ENCODE data around the gene C16orf82. TPM values are rescaled to one million over a fixed set of nuclear protein-coding genes. Genes with fewer than 3 reads are reported as not detected.

The C16orf82 gene
- total RNA-seq, 2 donors from 2014 or later, result not detected

- ATAC-seq (no peak), DNase-seq (no peak)
- Histone ChIP-seq H3K27ac (no peak overlapping the region), H3K4me1 (no peaks in the 10 kb centered on the region), H3K9me3 (no peaks in the 10 kb centered on the region), H3K27me3 (no peaks in the 10 kb centered on the region), H3K36me3 (replicated peaks in 1 of 2; ENCODE audit: insufficient read depth in 1 of 2, low read depth in 2 of 2) (no peaks in the 10 kb centered on the region), H3K4me3 (no peak overlapping the region)
- no peak for TF ChIP-seq POLR2A (IDR thresholded peaks at IDR 0.05)
- no peak for TF ChIP-seq CTCF (IDR thresholded peaks at IDR 0.05)
- intact Hi-C loops (cut with DNase I), result no loop called here
- 72 to 87% methylated on average over 5 to 6 of the region's 6 CpGs for WGBS, 2 donors
These were observed 4.0 kb downstream of the C16orf82 start for GRCh38 chr16:27070776-27071175.

GRCh38 chr16:27073733-27074132, 7.0 kb downstream of the C16orf82 start:
- 50 to 51% methylated on average over 9 to 11 of the region's 11 CpGs for WGBS, 2 donors
- H3K36me3 ChIP-seq (replicated peaks in 1 of 2; ENCODE audit: insufficient read depth in 1 of 2, low read depth in 2 of 2), result no peaks in the 10 kb centered on the region
- ATAC-seq, result no peak
- no peaks in the 10 kb centered on the region for H3K9me3 ChIP-seq
- no peak overlapping the region for H3K27ac ChIP-seq
- TF ChIP-seq POLR2A (IDR thresholded peaks at IDR 0.05) (no peak), CTCF (IDR thresholded peaks at IDR 0.05) (no peak)
- DNase-seq, result no peak
- no peaks in the 10 kb centered on the region for H3K27me3 ChIP-seq
- no peaks in the 10 kb centered on the region for H3K4me1 ChIP-seq
- intact Hi-C loops (cut with DNase I), result no loop called here
- H3K4me3 ChIP-seq, result no peak overlapping the region

- ATAC-seq (no peak), DNase-seq (no peak)
- WGBS, 2 donors, result 4 to 6% methylated on average over 4 of the region's 4 CpGs
- Histone ChIP-seq H3K27ac (no peak overlapping the region), H3K36me3 (replicated peaks in 1 of 2; ENCODE audit: insufficient read depth in 1 of 2, low read depth in 2 of 2) (no peaks in the 10 kb centered on the region), H3K27me3 (no peaks in the 10 kb centered on the region), H3K4me3 (no peak overlapping the region), H3K9me3 (no peaks in the 10 kb centered on the region), H3K4me1 (no peaks in the 10 kb centered on the region)
- intact Hi-C loops (cut with DNase I), result no loop called here
- no peak for TF ChIP-seq POLR2A (IDR thresholded peaks at IDR 0.05)
- peak in 2 of 7 experiments; percentile 12 to 17 for TF ChIP-seq CTCF (IDR thresholded peaks at IDR 0.05)
These were observed 14.2 kb downstream of the C16orf82 start for GRCh38 chr16:27080895-27081294.

- ATAC-seq (no peak), DNase-seq (no peak)
- Histone ChIP-seq H3K4me3 (no peak overlapping the region), H3K27ac (no peak overlapping the region), H3K9me3 (no peaks in the 10 kb centered on the region), H3K4me1 (no peaks in the 10 kb centered on the region), H3K36me3 (replicated peaks in 1 of 2; ENCODE audit: insufficient read depth in 1 of 2, low read depth in 2 of 2) (no peaks in the 10 kb centered on the region), H3K27me3 (no peaks in the 10 kb centered on the region)
- no peak for TF ChIP-seq CTCF (IDR thresholded peaks at IDR 0.05)
- TF ChIP-seq POLR2A (IDR thresholded peaks at IDR 0.05), result no peak
- intact Hi-C loops (cut with DNase I), result no loop called here
- WGBS, 2 donors, result 21 to 25% methylated on average over 8 to 11 of the region's 11 CpGs
These were observed 17.1 kb downstream of the C16orf82 start for GRCh38 chr16:27083861-27084261.

GRCh38 chr16:27084307-27085028, 17.7 kb downstream of the C16orf82 start:
- Histone ChIP-seq H3K9me3 (no peaks in the 10 kb centered on the region), H3K27ac (no peak overlapping the region), H3K4me3 (no peak overlapping the region), H3K27me3 (no peaks in the 10 kb centered on the region), H3K4me1 (no peaks in the 10 kb centered on the region), H3K36me3 (replicated peaks in 1 of 2; ENCODE audit: insufficient read depth in 1 of 2, low read depth in 2 of 2) (no peaks in the 10 kb centered on the region)
- ATAC-seq, result no peak
- no peak for DNase-seq
- 42 to 46% methylated on average over 4 to 9 of the region's 9 CpGs for WGBS, 2 donors
- TF ChIP-seq POLR2A (IDR thresholded peaks at IDR 0.05) (no peak), CTCF (IDR thresholded peaks at IDR 0.05) (no peak)
- intact Hi-C loops (cut with DNase I), result no loop called here
